GM18526 (cell line): ENCODE measurements around the gene PTPN11.

Experiments used
- POLR2A ChIP-seq: IDR thresholded peaks from 3 replicates; pipeline ENCODE4 v1.6.1; 2011; ENCODE audit not compliant: insufficient read length; ENCODE audit errors: extremely low read depth

The PTPN11 gene

GRCh38 chr12:112524269-112524668 lies 105.5 kb downstream of the PTPN11 start:
- no peak for TF ChIP-seq POLR2A

- no peak for TF ChIP-seq POLR2A
These were observed 106.1 kb downstream of the PTPN11 start for GRCh38 chr12:112524676-112525425.

- no peak for TF ChIP-seq POLR2A
These were observed 106.7 kb downstream of the PTPN11 start for GRCh38 chr12:112525426-112525809.

GRCh38 chr12:112527082-112527481 lies 108.3 kb downstream of the PTPN11 start:
- TF ChIP-seq POLR2A: no peak

GRCh38 chr12:112527501-112527900 lies 108.8 kb downstream of the PTPN11 start:
- no peak for TF ChIP-seq POLR2A

- no peak for TF ChIP-seq POLR2A
These were observed 109.8 kb downstream of the PTPN11 start for GRCh38 chr12:112528521-112528920.

GRCh38 chr12:112530941-112531340 lies 112.2 kb downstream of the PTPN11 start:
- no peak for TF ChIP-seq POLR2A

- no peak for TF ChIP-seq POLR2A
These were observed 113.4 kb downstream of the PTPN11 start for GRCh38 chr12:112532106-112532505.

GRCh38 chr12:112533528-112533927 lies 114.8 kb downstream of the PTPN11 start:
- no peak for TF ChIP-seq POLR2A

- no peak for TF ChIP-seq POLR2A
These were observed 116.3 kb downstream of the PTPN11 start for GRCh38 chr12:112535017-112535416.

GRCh38 chr12:112535637-112536366 lies 117.1 kb downstream of the PTPN11 start:
- no peak for TF ChIP-seq POLR2A

GRCh38 chr12:112536367-112536730 lies 117.6 kb downstream of the PTPN11 start:
- no peak for TF ChIP-seq POLR2A

GRCh38 chr12:112537710-112538396 lies 119.1 kb downstream of the PTPN11 start:
- no peak for TF ChIP-seq POLR2A

GRCh38 chr12:112538740-112539139 lies 120.0 kb downstream of the PTPN11 start:
- TF ChIP-seq POLR2A: no peak

- TF ChIP-seq POLR2A: no peak
These were observed 120.5 kb downstream of the PTPN11 start for GRCh38 chr12:112539221-112539620.

GRCh38 chr12:112540021-112540420 lies 121.3 kb downstream of the PTPN11 start:
- TF ChIP-seq POLR2A: no peak
